GM18858 (cell line): ENCODE data around the gene ENOX2.
"Not testable (repeated sequence)": the region's sequence is repeated elsewhere in the genome, so short reads cannot be mapped to it uniquely, and the experiment has no call there.

Experiments used
- ATAC-seq: cut with Tn5 transposase; IDR thresholded peaks from one replicate; pipeline ENCODE4 v1.9.1; 2021; ENCODE audit not compliant: unreplicated experiment

The ENOX2 gene, protein sequence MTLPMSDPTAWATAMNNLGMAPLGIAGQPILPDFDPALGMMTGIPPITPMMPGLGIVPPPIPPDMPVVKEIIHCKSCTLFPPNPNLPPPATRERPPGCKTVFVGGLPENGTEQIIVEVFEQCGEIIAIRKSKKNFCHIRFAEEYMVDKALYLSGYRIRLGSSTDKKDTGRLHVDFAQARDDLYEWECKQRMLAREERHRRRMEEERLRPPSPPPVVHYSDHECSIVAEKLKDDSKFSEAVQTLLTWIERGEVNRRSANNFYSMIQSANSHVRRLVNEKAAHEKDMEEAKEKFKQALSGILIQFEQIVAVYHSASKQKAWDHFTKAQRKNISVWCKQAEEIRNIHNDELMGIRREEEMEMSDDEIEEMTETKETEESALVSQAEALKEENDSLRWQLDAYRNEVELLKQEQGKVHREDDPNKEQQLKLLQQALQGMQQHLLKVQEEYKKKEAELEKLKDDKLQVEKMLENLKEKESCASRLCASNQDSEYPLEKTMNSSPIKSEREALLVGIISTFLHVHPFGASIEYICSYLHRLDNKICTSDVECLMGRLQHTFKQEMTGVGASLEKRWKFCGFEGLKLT

DNA sequence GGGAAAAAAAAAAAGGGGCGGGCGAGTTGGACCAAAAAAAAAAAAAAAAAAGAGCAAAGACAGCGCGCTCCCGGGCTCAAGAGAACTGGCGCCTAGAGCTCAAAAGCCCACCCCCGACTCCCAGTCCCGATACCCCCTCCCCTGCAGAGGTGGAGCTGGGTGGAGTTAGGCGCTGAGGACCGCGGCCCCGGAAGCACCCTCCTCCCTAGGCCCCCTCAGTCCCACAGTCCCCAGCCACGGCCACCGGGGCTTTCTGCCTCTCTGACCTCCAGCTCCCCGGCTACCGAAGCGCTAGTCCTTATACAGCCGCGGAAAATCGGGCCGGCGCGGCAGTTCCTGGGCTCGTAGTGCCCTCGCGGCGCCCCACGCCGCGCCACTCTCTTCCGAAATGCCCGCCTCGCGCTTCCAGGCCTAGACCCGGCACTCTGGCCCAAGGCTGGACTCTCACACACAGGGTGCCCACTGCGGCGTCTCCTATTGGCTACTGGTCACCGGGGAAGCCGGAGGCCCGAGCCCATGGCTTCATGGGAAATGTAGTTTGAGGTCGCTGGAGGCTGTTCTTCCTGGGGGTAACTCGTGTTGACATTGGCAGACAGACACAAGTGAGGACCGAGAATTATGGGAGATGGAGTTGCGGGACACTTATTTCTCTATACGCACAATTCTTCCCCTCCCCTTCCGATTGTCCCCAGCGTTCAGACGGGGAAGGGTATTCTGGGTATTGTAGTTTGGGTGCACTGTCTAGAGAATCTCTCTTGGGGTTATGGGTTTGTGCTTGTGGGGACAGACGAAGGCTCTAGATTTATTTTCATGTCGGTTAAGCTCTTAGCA is at the start of gene ENOX2:
TSS of gene ENOX2 (minus strand) at position 427 of the 831 bp plus-strand sequence. CDS start 199,993 bp downstream, outside the sequence.
- peak; percentile 99 for ATAC-seq

DNA sequence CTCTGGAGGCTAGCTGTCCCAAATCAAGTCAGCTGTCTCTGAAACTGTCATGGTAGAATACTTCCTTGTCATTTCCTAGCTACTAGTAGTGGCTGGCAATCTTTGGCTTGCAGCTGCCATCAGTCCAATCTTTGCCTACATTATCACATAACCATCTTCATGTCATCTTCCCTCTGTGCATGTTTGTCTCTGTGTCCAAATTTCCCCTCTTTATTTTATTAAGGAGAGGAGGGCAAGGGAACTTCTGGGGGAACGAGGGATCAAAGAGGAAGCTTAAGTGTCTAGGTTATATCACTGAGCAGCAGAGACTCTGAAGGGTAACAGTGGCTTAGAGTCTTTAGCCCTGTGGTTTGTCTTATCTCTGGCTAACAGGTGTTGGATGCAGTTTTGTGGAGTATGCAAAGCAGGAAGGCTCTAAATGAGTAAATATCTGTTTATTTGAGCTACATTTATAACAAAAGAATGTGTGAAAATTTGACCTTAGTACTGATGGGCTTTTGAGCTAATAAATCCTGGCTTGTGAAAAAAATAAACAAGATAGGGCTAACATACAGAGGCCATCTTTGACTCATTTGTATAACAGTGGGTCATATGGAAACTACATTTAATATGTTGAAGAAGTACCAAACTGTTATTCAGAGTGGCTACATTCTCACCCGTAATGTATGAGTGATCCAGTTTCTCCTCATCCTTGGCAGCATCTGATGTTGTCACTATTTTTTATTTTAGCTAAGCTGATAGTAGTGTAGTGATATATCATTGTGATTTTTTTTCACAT is 49.4 kb upstream of the ENOX2 start:
- ATAC-seq: peak; percentile 91

DNA sequence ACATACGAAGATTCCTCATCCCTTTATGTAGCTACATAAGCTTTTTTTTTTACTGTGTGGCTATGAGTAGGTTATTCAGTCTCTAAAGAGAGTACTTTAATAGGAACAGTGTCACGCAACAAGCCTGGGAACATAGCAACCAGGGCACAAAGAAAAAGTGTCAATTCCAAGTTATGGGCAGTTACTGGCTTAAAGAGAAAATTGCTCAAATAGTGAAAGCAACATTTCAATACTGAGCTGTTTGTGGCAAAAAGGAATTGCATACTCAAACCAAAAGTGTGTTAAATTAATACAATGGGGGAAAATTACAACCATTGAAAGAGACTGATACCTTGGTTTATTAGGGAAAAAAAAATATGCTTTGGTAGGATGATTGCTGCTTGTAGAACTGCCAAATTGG is 41.2 kb upstream of the ENOX2 start:
- ATAC-seq: no peak

DNA sequence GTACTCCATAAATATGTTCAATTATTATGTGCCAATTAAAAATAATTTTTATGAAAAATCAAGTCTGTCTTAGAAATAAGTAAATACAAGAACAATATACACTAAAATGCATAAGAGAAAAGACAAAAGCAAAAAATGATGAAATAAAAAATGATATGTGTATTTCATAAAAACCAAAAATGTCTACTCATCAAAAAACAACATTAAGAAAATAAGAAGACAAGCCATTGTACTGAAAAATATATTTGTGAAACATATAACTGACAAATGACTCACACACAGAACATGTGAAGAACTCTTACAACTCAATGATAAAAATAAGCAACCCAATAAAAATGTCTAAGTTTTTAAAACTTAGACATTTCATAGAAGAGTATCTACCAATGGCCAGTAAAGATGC is 34.1 kb upstream of the ENOX2 start:
- ATAC-seq: no peak

DNA sequence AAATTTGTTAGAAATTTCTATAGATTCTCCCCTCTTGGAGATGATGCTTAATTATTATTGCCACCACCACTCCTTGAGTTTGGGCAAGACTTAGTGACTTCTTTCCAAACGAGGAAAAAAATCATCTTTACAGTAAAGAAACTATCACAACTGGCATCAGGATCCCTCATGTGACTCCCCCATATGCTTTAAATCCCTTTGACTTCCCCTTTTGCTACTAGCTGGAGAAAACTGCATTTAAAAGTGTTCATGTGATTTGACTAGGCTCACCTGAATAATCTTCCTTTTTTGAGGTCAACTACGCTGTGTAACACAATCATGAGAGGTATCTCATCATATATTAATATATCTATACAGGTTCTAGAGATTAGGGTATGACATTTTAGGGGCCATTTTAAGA is 30.3 kb upstream of the ENOX2 start:
- no peak for ATAC-seq

DNA sequence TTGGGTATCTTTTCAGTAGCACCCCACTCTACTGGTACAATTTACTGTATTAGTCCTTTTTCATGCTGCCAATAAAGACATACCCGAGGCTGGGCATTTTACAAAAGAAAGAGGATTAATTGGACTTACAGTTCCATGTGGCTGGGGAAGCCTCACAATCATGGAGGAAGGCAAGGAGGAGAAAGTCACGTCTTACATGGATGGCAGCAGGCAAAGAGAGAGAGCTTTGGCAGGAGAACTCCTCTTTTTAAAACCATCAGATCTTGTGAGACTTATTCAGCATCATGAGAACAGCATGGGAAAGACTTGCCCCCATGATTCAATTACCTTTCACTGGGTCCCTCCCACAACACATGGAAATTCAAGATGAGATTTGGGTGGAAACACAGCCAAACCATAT is 17.4 kb upstream of the ENOX2 start:
- ATAC-seq: not testable (repeated sequence)

DNA sequence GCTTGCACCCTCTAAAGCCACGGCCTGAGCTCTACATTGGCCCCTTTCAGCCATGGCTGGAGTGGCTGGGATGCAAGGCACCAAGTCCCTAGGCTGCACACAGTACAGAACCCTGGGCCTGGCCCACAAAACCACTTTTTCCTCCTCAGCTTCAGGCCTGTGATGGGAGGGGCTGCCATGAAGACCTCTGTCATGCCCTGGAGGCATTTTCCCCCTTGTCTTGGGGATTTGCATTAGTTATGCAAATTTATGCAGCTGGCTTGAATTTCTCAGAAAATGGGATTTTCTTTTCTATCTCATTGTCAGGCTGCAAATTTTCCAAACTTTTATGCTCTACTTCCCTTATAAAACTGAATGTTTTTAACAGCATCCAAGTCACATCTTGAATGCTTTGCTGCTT is 16.7 kb upstream of the ENOX2 start:
- ATAC-seq: not testable (repeated sequence)

DNA sequence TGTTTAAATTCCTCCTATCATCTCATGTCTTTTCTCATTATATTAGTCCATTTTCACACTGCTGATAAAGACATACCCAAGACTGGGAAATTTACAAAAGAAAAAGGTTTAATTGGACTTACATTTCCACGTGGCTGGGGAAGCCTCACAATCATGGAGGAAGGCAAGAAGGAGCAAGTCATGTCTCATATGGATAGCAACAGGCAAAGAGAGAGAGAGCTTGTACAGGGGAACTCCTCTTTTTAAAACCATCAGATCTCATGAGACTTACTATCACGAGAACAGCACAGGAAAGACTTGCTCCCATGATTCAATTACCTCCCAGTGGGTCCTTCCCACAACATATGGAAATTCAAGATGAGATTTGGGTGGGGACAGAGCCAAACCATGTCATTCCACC is 15.5 kb upstream of the ENOX2 start:
- not testable (repeated sequence) for ATAC-seq

DNA sequence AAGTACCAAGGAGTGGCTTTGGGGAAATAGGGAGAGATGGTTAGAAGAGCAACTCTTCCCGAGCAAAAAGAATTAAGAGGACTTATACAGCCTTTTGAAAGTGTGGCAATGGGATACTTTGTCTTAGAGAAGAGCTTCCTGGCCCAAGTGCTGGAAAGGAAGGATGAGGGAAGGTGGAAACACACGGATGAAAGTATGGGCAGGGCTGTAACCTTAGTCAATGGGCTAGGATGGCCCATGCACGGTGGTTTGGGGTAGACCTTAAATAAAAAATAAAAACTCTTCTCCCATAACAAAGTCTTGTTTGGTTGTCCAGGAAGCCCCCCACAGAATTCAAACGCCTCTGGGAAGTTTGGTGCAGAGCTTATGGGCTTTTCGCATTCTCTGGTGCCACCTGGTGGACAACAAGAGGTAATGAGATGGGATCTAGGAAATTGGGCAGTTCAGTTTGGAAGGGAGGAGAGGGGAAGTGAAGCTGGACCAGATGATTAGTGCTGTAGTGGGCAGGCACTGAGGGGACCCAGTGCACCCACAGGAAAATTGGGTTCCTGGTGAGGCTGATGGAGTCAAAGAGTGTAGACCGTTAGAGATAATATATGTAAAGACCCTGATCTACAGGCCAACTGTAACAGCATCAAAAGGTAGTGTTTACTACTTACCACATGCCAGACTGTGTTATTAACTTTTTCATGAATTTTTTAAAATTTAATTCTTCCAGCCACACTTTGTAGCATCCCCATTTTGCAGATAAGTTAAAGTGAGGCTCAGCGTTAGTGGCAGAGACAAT is 13.8 kb upstream of the ENOX2 start:
- peak; percentile 63 for ATAC-seq

DNA sequence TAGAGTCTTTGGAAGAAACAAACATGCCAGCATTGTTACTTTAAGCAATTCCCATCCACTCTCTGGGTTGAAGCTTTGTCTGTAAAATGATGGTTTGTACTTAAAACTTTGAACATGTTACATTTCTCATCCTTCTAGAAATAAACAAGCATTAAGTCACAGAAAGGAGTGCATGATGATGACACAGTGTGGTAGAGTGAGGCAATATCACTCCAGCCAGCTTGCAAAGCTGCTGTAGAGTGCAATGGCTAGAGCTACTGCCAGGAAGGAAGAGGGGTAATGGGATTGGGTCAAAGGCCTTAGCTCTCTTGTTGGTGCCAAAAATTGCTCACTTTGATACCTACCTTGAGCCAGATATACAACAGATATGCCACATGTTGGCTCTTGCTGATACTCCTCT is 12.3 kb upstream of the ENOX2 start:
- ATAC-seq: no peak

DNA sequence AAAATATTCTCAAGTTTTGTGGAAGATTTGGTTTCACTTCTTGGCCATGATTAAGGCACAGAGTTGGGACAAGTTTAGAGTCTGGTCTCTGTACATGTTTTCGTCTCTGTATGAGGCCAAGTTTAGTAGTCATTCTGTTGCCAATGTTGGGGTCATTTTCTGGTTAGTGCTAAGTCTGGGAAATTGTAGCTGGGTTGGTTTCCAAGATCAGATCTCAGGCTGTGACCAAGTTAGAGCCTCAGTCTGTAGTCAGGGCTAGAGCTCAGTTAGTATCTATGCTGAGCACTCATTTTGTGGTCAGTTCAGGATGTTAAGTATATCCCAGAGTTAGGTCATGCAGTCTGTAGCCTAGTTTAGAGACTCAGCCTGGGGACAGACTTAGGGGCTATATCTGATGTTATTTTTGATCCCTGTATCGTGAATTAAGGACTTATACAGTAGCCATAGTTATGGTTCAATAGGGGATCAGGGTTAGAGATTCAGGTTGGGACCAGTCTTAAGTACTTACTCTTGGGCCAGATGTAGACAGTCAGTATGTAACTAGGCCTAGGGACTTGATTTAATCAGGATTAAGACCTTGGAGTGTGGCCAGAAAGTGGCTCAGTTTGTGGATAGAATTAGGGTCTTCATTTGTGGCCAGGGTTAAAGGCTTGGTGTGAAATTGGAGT is 6.6 kb upstream of the ENOX2 start:
- ATAC-seq: no peak

DNA sequence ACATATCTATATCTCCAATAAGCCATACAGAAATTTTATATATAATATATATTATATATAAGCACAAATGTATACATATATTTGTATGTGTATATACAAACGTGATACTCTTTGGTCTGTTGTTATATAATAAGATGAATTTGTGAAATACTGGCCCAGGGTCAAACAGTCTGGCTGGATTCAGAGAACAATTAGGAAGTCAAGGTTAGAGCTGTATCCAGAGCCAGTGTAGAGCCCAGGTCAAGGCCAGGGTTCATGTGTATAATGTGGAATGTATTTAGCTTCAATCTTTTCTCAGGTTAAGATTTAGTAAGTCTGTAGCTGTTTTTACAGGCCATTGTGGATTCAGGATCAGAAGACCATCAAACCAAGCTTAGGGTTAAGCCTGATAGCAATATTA is 3.8 kb upstream of the ENOX2 start:
- no peak for ATAC-seq

DNA sequence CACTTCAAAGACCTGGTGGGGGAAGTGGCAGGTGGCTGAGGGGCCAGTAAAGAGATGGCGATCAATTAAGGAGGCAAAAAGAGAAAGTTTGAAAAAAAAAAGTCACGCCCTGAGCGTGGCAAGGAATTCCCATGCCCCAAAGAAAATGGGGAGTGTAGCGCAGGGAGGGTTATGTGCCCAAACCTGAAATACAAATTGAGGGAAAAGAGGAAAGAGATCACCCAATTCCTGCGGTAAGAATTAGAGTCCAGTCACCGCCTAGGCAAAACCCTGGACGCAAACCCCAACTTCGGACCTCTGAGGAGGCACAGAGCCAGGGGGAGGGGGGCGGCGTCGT is 595 bp downstream of the ENOX2 start:
- ATAC-seq: no peak

DNA sequence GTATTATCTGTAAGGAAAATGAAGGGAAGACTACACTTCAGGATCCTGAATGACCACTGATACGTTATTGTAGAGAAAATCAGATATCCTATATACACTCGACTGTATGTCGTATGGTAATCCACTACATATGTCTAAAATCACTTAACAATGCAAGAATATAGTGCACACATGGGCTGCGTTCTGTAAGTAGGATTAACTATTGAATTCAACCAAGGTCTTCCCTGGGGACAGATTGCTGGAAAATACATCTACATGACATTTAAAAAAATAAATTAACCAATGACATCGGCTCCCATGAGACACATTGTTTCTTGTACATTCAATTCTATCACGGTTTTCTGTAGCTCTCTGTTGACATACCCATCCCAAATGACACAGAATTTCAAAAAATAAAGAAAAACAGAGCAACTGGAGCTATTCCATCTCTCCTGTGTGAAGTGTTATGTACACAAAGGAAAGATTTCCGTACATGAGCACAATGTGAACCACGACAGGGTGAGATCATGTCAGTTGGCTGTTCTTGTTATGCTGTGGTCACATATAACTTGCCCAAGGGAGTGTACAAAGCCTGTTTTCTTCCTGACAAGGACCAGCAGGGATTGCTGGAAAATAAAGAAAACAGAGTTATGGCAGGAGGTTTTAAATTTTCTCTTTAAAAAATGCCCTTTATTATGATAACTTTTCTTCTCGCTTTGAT is 6.1 kb downstream of the ENOX2 start:
- ATAC-seq: no peak

DNA sequence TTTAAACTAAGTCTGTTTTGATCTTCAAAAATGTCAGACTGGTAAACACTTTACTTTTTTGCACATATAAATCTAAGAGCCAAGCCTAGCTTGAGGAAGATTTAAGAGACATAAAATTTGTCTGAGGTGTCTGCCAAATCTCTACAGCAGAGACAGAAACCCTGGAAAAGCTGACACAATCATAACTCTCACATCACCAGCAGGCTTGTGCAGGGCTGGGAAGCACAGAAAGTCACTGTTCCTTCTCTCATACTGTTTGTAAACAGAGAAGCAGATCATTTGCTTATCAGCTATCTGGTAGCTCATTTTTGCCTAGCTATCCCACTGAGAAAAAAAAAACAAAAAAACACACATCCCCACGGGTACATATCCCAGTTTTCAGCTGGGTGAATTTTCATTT is 7.0 kb downstream of the ENOX2 start:
- no peak for ATAC-seq

DNA sequence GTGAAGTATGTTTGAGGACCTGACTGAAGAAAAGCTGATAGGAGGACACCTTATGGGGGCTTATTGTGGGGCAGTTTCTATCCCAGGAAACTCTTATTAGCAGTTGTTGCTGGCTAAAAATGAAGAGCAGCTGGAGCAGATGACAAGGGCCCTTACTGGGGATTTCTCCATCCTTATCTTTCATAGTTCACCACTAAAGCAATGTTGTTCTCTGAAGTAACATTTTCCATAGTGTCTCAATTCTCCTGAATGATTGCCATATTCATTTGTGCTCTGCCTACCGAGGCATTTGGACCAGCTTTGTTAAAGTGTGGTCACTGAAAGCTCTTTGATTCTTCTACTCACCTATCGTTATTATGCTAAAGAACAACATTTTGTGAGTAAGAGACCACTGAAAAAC is 7.7 kb downstream of the ENOX2 start:
- no peak for ATAC-seq

DNA sequence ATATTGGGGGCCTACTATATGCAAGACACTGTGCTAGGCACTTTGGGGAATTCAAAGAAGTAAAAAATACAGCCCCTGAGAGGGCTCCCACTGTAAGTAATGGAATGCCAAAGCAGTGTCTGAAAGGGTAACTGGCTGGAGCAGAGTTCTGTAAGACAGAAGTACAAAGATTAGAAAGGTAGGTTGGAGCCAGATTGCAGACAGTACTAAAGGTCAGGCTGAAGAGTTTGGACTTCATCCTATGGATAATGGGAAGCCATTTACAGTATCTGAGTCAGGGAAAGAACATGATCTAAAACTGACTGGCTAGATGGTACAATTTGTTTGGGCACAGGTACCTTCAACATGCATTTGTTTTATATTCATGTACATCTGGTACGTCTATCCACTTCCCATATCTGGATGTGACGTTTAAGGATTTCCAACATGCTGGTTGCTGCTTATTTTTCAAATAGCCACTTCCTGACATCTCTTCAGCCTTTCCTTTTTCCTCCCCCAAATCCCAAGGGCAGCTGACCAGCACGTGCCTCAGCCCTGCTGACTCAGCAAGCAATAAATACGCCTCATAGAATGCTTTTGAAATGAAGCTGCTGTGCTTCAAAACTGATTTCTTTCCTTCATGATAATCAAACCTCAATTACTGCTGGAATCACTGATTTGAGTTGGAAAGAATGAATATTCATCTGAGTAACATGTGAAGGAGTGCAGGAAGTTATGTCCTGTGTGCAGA is 9.5 kb downstream of the ENOX2 start:
- no peak for ATAC-seq

DNA sequence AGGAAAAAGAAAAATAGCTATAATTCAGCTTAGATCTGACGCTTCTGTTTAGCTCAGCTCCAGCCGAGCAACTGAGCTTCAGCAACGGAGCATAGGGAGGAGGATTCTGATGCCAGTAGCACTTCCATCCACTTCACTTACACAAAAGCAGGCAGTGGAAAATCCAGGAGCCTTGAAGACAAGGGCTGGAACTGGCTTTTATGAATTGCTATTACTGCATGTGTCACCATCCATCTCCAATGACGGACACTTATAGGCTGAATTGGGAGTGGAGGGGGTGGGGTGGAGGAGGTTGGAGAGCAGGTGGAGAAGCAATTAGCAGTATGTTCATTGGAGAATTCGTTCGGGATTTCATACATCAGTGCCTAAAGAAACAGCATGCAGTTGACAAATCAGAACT is 15.6 kb downstream of the ENOX2 start:
- ATAC-seq: no peak

DNA sequence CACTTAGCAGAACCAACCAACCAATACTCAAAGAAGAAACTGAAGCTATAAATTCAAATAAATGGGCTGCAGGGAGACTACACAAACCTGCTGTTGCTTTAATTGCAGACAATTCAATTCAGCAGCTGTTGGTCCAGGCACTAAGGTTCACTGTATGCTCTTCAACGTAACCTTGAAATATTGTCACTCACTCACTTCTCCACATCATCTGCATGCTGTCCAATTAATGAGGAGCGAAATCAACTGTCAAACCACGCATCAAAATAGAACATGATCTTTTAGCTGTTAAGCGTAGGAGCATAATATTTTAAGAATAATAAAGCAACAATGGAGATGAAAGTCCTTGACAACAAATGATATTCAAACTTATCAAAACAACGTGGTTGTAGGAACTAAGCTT is 17.0 kb downstream of the ENOX2 start:
- no peak for ATAC-seq
